Stimulated activated CD8-positive, alpha-beta memory T cell treated with anti-CD3 and anti-CD28 coated beads, Interleukin-12 subunit alpha, Interleukin-12 subunit beta, amount 100 ng/mL, for 4 hours (primary cell): ENCODE results near the gene CTDSPL.

Experiments used
- DNase-seq: peaks from one replicate; pipeline ENCODE4 v3.0.0-alpha.2; 2020; ENCODE audit warnings: low read depth

The CTDSPL gene

GRCh38 chr3:37916685-37917084, 55.0 kb downstream of the CTDSPL start:
- DNase-seq, result no peak

- DNase-seq, result no peak
Measured at GRCh38 chr3:37918627-37919026, 56.9 kb downstream of the CTDSPL start.

- DNase-seq, result no peak
Measured at GRCh38 chr3:37920156-37920699, 58.5 kb downstream of the CTDSPL start.

- no peak for DNase-seq
Measured at GRCh38 chr3:37921025-37921424, 59.3 kb downstream of the CTDSPL start.

GRCh38 chr3:37922721-37923568, 61.3 kb downstream of the CTDSPL start:
- DNase-seq, result no peak

GRCh38 chr3:37923569-37924040, 61.9 kb downstream of the CTDSPL start:
- DNase-seq, result no peak

GRCh38 chr3:37924453-37924852, 62.8 kb downstream of the CTDSPL start:
- DNase-seq, result no peak

GRCh38 chr3:37925157-37925556, 63.5 kb downstream of the CTDSPL start:
- DNase-seq, result no peak

GRCh38 chr3:37926611-37927010, 64.9 kb downstream of the CTDSPL start:
- DNase-seq, result no peak

- no peak for DNase-seq
Measured at GRCh38 chr3:37930495-37930894, 68.8 kb downstream of the CTDSPL start.

GRCh38 chr3:37932505-37932904, 70.8 kb downstream of the CTDSPL start:
- no peak for DNase-seq

GRCh38 chr3:37934631-37935289, 73.1 kb downstream of the CTDSPL start:
- DNase-seq, result no peak

GRCh38 chr3:37935290-37935668, 73.6 kb downstream of the CTDSPL start:
- no peak for DNase-seq

GRCh38 chr3:37935756-37936666, 74.3 kb downstream of the CTDSPL start:
- DNase-seq, result no peak

- no peak for DNase-seq
Measured at GRCh38 chr3:37937156-37937555, 75.5 kb downstream of the CTDSPL start.

GRCh38 chr3:37938011-37938410, 76.3 kb downstream of the CTDSPL start:
- no peak for DNase-seq

GRCh38 chr3:37940242-37940908, 78.7 kb downstream of the CTDSPL start:
- no peak for DNase-seq

- no peak for DNase-seq
Measured at GRCh38 chr3:37941608-37942508, 80.2 kb downstream of the CTDSPL start.

- DNase-seq, result no peak
Measured at GRCh38 chr3:37942646-37943045, 81.0 kb downstream of the CTDSPL start.

GRCh38 chr3:37943126-37943525, 81.4 kb downstream of the CTDSPL start:
- DNase-seq, result no peak
